MCF 10A (cell line): ENCODE results near the gene UFSP1. TPM values are rescaled to one million over a fixed set of nuclear protein-coding genes. Genes with fewer than 3 reads are reported as not detected.

Experiments used
- BruUV-seq: library from RNA; stranded (reverse); fragments of 400-500 nt; replicated peaks from 2 replicates; lab custom pipeline; 2021; lab: Mats Ljungman, UMichigan
- CTCF ChIA-PET: fragments of 300-600 bp; sonication (Branson Sonifier 250); formaldehyde crosslinking; extraction: SDS; loops from one replicate; lab custom pipeline; 2021; ENCODE audit warnings: antibody characterized with exemption, inconsistent platforms; lab: Yijun Ruan, JAX
- POLR2A ChIA-PET: fragments of 300-600, 350-650 bp; sonication (Branson Sonifier 250); formaldehyde crosslinking; extraction: SDS; loops from one replicate; lab custom pipeline; 2020; ENCODE audit warnings: antibody characterized with exemption, inconsistent platforms; lab: Yijun Ruan, JAX
- DNase-seq: peaks from one replicate; pipeline ENCODE4 v3.0.0-alpha.2; 2018; ENCODE audit not compliant: unreplicated experiment
- H3K27ac Mint-ChIP-seq: one replicate; pipeline ENCODE4 v1.8.0; 2022; ENCODE audit warnings: mild to moderate bottlenecking, low read depth, mixed read lengths; ENCODE audit not compliant: unreplicated experiment
- H3K27me3 Mint-ChIP-seq: one replicate; pipeline ENCODE4 v1.8.0; 2022; ENCODE audit warnings: mixed read lengths; ENCODE audit not compliant: insufficient read depth, unreplicated experiment
- H3K36me3 Mint-ChIP-seq: one replicate; pipeline ENCODE4 v1.8.0; 2022; ENCODE audit warnings: mild to moderate bottlenecking, moderate library complexity, mixed read lengths; ENCODE audit not compliant: insufficient read depth, unreplicated experiment
- H3K4me1 Mint-ChIP-seq: one replicate; pipeline ENCODE4 v1.8.0; 2022; ENCODE audit warnings: mixed read lengths; ENCODE audit not compliant: insufficient read depth, unreplicated experiment
- H3K4me3 Mint-ChIP-seq: one replicate; pipeline ENCODE4 v1.8.0; 2022; ENCODE audit warnings: mild to moderate bottlenecking, moderate library complexity, mixed read lengths; ENCODE audit not compliant: unreplicated experiment
- H3K9me3 Mint-ChIP-seq: one replicate; pipeline ENCODE4 v1.8.0; 2022; ENCODE audit warnings: mixed read lengths; ENCODE audit not compliant: unreplicated experiment
- intact Hi-C: fragments of 100-400 bp; cut with micrococcal nuclease; formaldehyde crosslinking; loops from 2 replicates; pipeline ENCODE4 v1.14.1; 2022
- total RNA-seq: library from RNA; stranded (reverse); gene quantifications from 2 replicates; pipeline ENCODE4 v1.2.3, GENCODE V29; 2022
- TF ChIP-seq, protein P1 (sequence below): fragments of 200-600 bp; IDR thresholded peaks from one replicate; pipeline ENCODE4 v1.8.0; 2022; ENCODE audit warnings: antibody characterized with exemption, mild to moderate bottlenecking; ENCODE audit not compliant: unreplicated experiment

UFSP1 gene
- total RNA-seq, 1 experiment from 2014 or later = 2.8 TPM

DNA sequence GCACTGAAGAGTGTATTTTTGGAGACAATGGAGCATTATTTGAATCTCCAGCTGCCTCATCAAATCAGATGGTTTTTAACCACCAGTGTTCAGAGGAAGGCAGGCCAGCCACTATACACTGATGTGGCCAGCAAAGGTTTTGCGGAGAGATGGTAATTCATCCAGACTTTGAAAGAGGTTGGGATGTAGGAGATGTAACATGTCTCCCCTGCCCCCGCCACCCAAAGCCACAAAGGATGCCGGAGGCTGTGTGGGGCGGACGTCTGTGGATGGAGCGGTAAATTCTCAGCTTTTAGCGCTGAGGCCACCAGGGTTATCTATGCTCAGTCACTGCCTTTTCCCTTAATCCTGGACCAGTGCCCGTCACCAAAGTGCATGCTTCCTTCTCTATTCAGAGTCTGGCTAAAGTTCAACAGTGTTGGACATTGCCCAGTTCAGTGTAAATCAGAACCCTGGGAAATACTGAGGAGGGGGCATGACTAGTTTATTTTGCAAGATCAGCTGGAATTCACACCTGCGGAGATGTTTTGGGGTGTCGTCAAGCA lies 26.0 kb downstream of the UFSP1 start:
- no peaks in the 10 kb centered on the region for H3K27me3 Mint-ChIP-seq
- no peak for DNase-seq
- ChIA-PET POLR2A (interaction anchor here (0.7 to 3.7 kb wide), 4 partner anchors 11 to 305 kb away, joined by 3 to 19 read pairs (median 10); partner anchors contain the start of genes SLC12A9, SRRT and UFSP1), CTCF (interaction anchor here (0.6 to 1.2 kb wide), 4 partner anchors 9 to 306 kb away, joined by 3 read pairs; partner anchors contain the start of gene SLC12A9)
- intact Hi-C loops = no loop called here
- peaks cover 53% of the 10 kb centered on the region for H3K36me3 Mint-ChIP-seq
- no peak overlapping the region for H3K4me3 Mint-ChIP-seq
- no peak overlapping the region for H3K27ac Mint-ChIP-seq
- H3K4me1 Mint-ChIP-seq = no peaks in the 10 kb centered on the region
- TF ChIP-seq, protein P1, sequence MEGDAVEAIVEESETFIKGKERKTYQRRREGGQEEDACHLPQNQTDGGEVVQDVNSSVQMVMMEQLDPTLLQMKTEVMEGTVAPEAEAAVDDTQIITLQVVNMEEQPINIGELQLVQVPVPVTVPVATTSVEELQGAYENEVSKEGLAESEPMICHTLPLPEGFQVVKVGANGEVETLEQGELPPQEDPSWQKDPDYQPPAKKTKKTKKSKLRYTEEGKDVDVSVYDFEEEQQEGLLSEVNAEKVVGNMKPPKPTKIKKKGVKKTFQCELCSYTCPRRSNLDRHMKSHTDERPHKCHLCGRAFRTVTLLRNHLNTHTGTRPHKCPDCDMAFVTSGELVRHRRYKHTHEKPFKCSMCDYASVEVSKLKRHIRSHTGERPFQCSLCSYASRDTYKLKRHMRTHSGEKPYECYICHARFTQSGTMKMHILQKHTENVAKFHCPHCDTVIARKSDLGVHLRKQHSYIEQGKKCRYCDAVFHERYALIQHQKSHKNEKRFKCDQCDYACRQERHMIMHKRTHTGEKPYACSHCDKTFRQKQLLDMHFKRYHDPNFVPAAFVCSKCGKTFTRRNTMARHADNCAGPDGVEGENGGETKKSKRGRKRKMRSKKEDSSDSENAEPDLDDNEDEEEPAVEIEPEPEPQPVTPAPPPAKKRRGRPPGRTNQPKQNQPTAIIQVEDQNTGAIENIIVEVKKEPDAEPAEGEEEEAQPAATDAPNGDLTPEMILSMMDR = no peak
- BruUV-seq = no TSS peak
- no peaks in the 10 kb centered on the region for H3K9me3 Mint-ChIP-seq

GRCh38 chr7:100861616-100861985 lies 27.9 kb downstream of the UFSP1 start:
- intact Hi-C loops = no loop called here
- Mint-ChIP-seq H3K27me3 (no peaks in the 10 kb centered on the region), H3K4me1 (no peaks in the 10 kb centered on the region), H3K4me3 (no peak overlapping the region), H3K27ac (no peak overlapping the region), H3K36me3 (peaks cover 44% of the 10 kb centered on the region), H3K9me3 (no peaks in the 10 kb centered on the region)
- POLR2A ChIA-PET = no interaction called here
- BruUV-seq = no TSS peak
- TF ChIP-seq, protein P1 = no peak
- no peak for DNase-seq
- CTCF ChIA-PET = interaction anchor here (0.6 to 0.7 kb wide), 3 partner anchors 10 to 293 kb away, joined by 3 read pairs; no protein-coding TSS in a partner anchor

DNA sequence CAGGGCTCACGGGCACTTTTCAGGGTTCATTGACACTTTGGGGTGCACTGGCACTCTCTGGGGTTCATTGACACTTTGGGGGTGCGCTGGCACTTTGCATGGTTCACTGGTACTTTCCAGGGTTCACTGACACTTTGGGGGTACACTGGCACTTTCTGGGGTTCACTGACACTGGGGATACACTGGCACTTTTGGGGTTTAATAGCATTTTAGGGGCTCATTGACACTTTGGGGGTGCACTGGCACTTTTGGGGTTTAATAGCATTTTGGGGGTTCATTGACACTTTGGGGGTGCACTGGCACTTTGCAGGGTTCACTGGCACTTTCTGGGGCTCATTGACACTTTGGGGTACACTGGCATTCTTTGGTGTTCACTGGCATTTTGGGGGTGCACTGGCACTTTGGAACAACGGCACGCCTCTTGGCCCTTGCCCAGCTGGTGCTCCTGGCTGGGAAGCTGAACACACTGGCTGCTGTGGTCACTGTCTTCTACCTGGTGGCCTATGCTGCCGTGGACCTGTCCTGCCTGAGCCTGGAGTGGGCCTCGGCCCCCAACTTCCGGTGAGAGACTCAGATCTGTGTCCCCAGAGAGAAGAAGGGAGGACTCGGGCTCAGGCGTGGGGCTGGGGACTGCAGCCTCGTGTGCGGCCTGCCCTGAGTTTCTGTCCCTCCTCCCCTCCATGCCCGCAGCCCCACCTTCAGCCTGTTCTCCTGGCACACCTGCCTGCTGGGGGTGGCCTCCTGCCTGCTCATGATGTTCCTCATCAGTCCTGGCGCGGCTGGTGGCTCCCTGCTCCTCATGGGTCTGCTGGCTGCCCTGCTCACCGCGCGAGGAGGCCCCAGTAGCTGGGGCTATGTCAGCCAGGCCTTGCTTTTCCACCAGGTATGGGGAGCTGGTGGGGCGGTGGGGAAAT lies 28.6 kb downstream of the UFSP1 start:
- Mint-ChIP-seq H3K9me3 (no peaks in the 10 kb centered on the region), H3K27me3 (no peaks in the 10 kb centered on the region), H3K36me3 (peaks cover 43% of the 10 kb centered on the region), H3K4me1 (no peaks in the 10 kb centered on the region), H3K4me3 (no peak overlapping the region), H3K27ac (no peak overlapping the region)
- no TSS peak for BruUV-seq
- TF ChIP-seq, protein P1 = no peak
- no peak for DNase-seq
- intact Hi-C loops = no loop called here
- CTCF ChIA-PET = interaction anchor here (0.7 kb wide), 1 partner anchor 12 kb away, joined by 3 read pairs; no protein-coding TSS in a partner anchor
- POLR2A ChIA-PET = no interaction called here

DNA sequence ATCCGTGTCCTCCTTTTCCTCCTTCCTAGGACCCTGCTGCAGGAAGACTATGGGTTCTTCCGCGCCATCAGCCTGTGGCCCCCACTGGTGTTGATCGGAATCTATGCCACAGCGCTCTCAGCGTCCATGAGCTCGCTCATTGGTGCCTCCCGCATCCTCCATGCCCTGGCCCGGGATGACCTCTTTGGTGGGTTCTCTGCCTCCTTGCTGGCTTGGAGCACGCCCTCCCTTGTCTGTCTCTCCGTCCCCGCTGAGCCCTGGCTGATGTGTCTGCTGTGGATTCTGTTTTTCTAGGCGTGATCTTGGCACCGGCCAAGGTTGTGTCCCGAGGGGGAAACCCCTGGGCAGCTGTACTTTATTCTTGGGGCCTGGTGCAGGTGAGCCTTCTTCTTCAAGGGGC lies 29.7 kb downstream of the UFSP1 start:
- no peaks in the 10 kb centered on the region for H3K27me3 Mint-ChIP-seq
- no peak overlapping the region for H3K27ac Mint-ChIP-seq
- TF ChIP-seq, protein P1 = no peak
- no peak overlapping the region for H3K4me3 Mint-ChIP-seq
- no peaks in the 10 kb centered on the region for H3K4me1 Mint-ChIP-seq
- peaks cover 50% of the 10 kb centered on the region for H3K36me3 Mint-ChIP-seq
- ChIA-PET POLR2A (no interaction called here), CTCF (no interaction called here)
- no peak for DNase-seq
- H3K9me3 Mint-ChIP-seq = no peaks in the 10 kb centered on the region
- BruUV-seq = no TSS peak
- intact Hi-C loops = no loop called here
